ENCODE results near the gene ERAL1. TPM values are rescaled to one million over a fixed set of nuclear protein-coding genes. Genes with fewer than 3 reads are reported as not detected.

Gene ERAL1
- polyA plus RNA-seq, 1 donor (not counting 4 experiments of a cell fraction or from before 2014, with no cell fraction given), result 46.5 TPM

GRCh38 chr17:28867276-28867675 is 12.5 kb downstream of the ERAL1 start:
- no peaks in the 10 kb centered on the region for H4K20me1 ChIP-seq (ENCODE audit: control insufficient read depth, extremely low read depth, insufficient read depth, low read length)
- FAIRE-seq (no peak), DNase-seq (ENCODE audit: low read depth, low spot score) (no peak)
- no peak overlapping the region for H3K4me2 ChIP-seq (ENCODE audit: control insufficient read depth, extremely low read depth, insufficient read depth, low read depth, low read length)
- peaks cover 3% of the 10 kb centered on the region for H3K9me1 ChIP-seq (ENCODE audit: control insufficient read depth, extremely low read depth, insufficient read depth, low read length)
- H3K27ac ChIP-seq (ENCODE audit: control insufficient read depth, insufficient read depth, low read length), result no peak overlapping the region
- H3K4me3 ChIP-seq (ENCODE audit: control insufficient read depth in 2 of 3, extremely low read depth in 1 of 3, insufficient read depth in 2 of 3, low read depth in 1 of 3, low read length in 3 of 3), result no peak overlapping the region
- H2AFZ ChIP-seq (ENCODE audit: control insufficient read depth, low read length), result no peak overlapping the region
- H3K79me2 ChIP-seq (ENCODE audit: control insufficient read depth, insufficient read depth, low read length), result no peaks in the 10 kb centered on the region
- no peaks in the 10 kb centered on the region for H3K36me3 ChIP-seq (ENCODE audit: control insufficient read depth in 2 of 2, extremely low read depth in 1 of 2, insufficient read depth in 2 of 2, low read length in 2 of 2)
- dilution Hi-C loops (cut with MboI; ENCODE audit: extremely low pct_ligation_motif_present, low sequenced_read_pairs), result no loop called here
- no peak for TF ChIP-seq EZH2 (IDR thresholded peaks at IDR 0.05; ENCODE audit: low read length)
- TF ChIP-seq, protein P1, sequence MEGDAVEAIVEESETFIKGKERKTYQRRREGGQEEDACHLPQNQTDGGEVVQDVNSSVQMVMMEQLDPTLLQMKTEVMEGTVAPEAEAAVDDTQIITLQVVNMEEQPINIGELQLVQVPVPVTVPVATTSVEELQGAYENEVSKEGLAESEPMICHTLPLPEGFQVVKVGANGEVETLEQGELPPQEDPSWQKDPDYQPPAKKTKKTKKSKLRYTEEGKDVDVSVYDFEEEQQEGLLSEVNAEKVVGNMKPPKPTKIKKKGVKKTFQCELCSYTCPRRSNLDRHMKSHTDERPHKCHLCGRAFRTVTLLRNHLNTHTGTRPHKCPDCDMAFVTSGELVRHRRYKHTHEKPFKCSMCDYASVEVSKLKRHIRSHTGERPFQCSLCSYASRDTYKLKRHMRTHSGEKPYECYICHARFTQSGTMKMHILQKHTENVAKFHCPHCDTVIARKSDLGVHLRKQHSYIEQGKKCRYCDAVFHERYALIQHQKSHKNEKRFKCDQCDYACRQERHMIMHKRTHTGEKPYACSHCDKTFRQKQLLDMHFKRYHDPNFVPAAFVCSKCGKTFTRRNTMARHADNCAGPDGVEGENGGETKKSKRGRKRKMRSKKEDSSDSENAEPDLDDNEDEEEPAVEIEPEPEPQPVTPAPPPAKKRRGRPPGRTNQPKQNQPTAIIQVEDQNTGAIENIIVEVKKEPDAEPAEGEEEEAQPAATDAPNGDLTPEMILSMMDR (optimal IDR thresholded peaks at IDR 0.05 in 1 of 3, IDR thresholded peaks at IDR 0.05 in 1 of 3, conservative IDR thresholded peaks at IDR 0.05 in 1 of 3; ENCODE audit: extremely low read depth in 1 of 3, insufficient read depth in 2 of 3, low read length in 3 of 3), result no peak
- no peaks in the 10 kb centered on the region for H3K27me3 ChIP-seq (ENCODE audit: control insufficient read depth, extremely low read depth, insufficient read depth, low read length)
- H3K9ac ChIP-seq (ENCODE audit: control insufficient read depth, extremely low read depth, insufficient read depth, low read length), result no peak overlapping the region
- H3K4me1 ChIP-seq (ENCODE audit: control insufficient read depth, extremely low read depth, insufficient read depth, low read length), result peaks cover 5% of the 10 kb centered on the region
- H3K9me3 ChIP-seq (ENCODE audit: control insufficient read depth, low read depth, low read length), result no peaks in the 10 kb centered on the region

DNA sequence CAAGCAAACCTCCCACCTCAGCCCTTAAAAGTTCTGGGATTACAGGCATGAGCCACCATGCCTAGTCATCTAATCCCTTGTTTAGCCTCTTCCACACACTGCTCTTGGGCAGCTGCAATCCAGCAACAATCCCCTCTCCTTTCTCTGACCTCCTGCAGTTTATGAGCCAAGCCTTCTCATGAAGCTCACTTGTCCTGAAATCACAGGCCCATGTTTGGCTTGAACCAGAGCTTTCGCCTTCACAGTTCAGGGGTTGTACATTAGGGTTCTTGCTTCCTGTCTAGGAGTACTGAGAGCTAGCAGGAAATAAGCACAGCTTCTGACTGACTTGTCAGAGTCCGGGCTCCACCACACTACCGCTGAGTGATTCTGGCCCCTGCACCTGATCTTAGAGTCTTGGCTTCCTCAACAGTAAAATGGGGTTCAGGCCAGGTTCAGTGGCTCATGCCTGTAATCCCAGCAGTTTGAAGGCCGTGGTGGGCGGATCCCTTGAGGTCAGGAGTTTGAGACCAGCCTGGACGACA is 16.3 kb downstream of the ERAL1 start:
- no peak for FAIRE-seq
- Histone ChIP-seq H4K20me1 (ENCODE audit: control insufficient read depth, extremely low read depth, insufficient read depth, low read length) (no peaks in the 10 kb centered on the region), H3K9me3 (ENCODE audit: control insufficient read depth, low read depth, low read length) (no peaks in the 10 kb centered on the region), H3K9me1 (ENCODE audit: control insufficient read depth, extremely low read depth, insufficient read depth, low read length) (no peaks in the 10 kb centered on the region), H3K4me3 (ENCODE audit: control insufficient read depth in 2 of 3, extremely low read depth in 1 of 3, insufficient read depth in 2 of 3, low read depth in 1 of 3, low read length in 3 of 3) (no peak overlapping the region), H3K4me2 (ENCODE audit: control insufficient read depth, extremely low read depth, insufficient read depth, low read depth, low read length) (no peak overlapping the region), H2AFZ (ENCODE audit: control insufficient read depth, low read length) (no peak overlapping the region), H3K27ac (ENCODE audit: control insufficient read depth, insufficient read depth, low read length) (no peak overlapping the region), H3K79me2 (ENCODE audit: control insufficient read depth, insufficient read depth, low read length) (no peaks in the 10 kb centered on the region), H3K4me1 (ENCODE audit: control insufficient read depth, extremely low read depth, insufficient read depth, low read length) (peaks cover 8% of the 10 kb centered on the region), H3K36me3 (ENCODE audit: control insufficient read depth in 2 of 2, extremely low read depth in 1 of 2, insufficient read depth in 2 of 2, low read length in 2 of 2) (no peaks in the 10 kb centered on the region), H3K27me3 (ENCODE audit: control insufficient read depth, extremely low read depth, insufficient read depth, low read length) (no peaks in the 10 kb centered on the region), H3K9ac (ENCODE audit: control insufficient read depth, extremely low read depth, insufficient read depth, low read length) (no peak overlapping the region)
- DNase-seq (ENCODE audit: low read depth, low spot score), result no peak
- TF ChIP-seq, protein P1 (optimal IDR thresholded peaks at IDR 0.05 in 1 of 3, IDR thresholded peaks at IDR 0.05 in 1 of 3, conservative IDR thresholded peaks at IDR 0.05 in 1 of 3; ENCODE audit: extremely low read depth in 1 of 3, insufficient read depth in 2 of 3, low read length in 3 of 3), result no peak
- no peak for TF ChIP-seq EZH2 (IDR thresholded peaks at IDR 0.05; ENCODE audit: low read length)
- dilution Hi-C loops (cut with MboI; ENCODE audit: extremely low pct_ligation_motif_present, low sequenced_read_pairs), result no loop called here

Data from keratinocyte (primary cell).